IMR-90 (cell line): ENCODE measurements around the gene AIF1.

Source experiments
- CHD1 ChIP-seq: IDR thresholded peaks from 2 replicates; pipeline ENCODE4 v1.6.1; 2012; ENCODE audit warnings: low read depth, low read length, improper control_type of control experiment
- POLR2A ChIP-seq: IDR thresholded peaks from 2 replicates; pipeline ENCODE4 v1.6.1; 2012; ENCODE audit warnings: mild to moderate bottlenecking, low read depth, low read length
- TF ChIP-seq, protein P1 (sequence below): conservative IDR thresholded peaks from 2 replicates; pipeline ENCODE4 v1.5.1; 2012; ENCODE audit warnings: mild to moderate bottlenecking, low read depth, low read length, improper control_type of control experiment

DNA sequence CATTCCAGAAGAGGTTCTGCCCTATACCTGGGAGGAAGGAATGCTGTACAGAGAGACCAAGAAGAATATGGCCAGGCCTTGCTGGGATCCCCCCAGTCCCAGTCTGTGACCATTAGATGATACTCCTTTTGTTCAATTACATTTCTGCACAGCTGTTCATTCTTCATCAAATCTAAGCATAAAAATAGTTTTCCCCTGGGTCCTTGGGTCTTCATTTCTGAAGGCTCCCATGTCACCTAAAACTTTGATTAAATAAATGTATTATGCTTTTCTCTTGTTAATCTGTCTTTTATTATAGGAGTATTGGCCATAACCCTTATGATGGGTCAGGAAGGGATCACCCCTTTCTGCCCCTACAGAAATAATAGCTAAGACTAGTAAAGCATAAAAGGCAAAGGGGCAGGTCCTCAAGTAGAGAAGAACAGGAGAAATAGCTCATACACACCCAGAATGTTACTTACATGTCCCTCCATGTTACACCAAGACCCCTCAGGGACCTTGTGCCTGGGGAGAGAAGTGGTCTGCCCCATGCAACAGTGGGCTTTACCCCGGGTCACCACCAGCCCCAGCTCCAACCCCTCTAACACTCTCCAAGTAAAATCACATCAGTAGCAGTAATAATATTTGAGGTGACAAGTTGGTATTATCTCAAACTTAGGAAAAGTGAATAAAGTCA lies 45.0 kb upstream of the AIF1 start:
- no peak for TF ChIP-seq POLR2A
- TF ChIP-seq, protein P1, sequence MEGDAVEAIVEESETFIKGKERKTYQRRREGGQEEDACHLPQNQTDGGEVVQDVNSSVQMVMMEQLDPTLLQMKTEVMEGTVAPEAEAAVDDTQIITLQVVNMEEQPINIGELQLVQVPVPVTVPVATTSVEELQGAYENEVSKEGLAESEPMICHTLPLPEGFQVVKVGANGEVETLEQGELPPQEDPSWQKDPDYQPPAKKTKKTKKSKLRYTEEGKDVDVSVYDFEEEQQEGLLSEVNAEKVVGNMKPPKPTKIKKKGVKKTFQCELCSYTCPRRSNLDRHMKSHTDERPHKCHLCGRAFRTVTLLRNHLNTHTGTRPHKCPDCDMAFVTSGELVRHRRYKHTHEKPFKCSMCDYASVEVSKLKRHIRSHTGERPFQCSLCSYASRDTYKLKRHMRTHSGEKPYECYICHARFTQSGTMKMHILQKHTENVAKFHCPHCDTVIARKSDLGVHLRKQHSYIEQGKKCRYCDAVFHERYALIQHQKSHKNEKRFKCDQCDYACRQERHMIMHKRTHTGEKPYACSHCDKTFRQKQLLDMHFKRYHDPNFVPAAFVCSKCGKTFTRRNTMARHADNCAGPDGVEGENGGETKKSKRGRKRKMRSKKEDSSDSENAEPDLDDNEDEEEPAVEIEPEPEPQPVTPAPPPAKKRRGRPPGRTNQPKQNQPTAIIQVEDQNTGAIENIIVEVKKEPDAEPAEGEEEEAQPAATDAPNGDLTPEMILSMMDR, result no peak
- TF ChIP-seq CHD1, result no peak
